Uterus (tissue), 2 donors: ENCODE measurements around the gene BRAF.
"Not testable (repeated sequence)": the region's sequence is repeated elsewhere in the genome, so short reads cannot be mapped to it uniquely, and the experiment has no call there.

Source experiments
- POLR2A ChIP-seq, 2 donors: fragments of 450-650 bp; IDR thresholded peaks; one replicate each; pipeline ENCODE4 v1.6.1; 2016; ENCODE audit warnings: antibody characterized with exemption in 2 of 2, mild to moderate bottlenecking in 1 of 2, moderate library complexity in 1 of 2
- TF ChIP-seq, protein P1 (sequence below), 4 experiments: fragments of 200-600 bp in 2 of 4; fragments of 450-650 bp in 2 of 4; sonication (generic) in 2 of 4; IDR thresholded peaks; one replicate each; pipeline ENCODE4 v1.5.1; 2016 to 2019; ENCODE audit warnings: antibody characterized with exemption in 4 of 4, mild to moderate bottlenecking in 2 of 4, moderate library complexity in 1 of 4

DNA sequence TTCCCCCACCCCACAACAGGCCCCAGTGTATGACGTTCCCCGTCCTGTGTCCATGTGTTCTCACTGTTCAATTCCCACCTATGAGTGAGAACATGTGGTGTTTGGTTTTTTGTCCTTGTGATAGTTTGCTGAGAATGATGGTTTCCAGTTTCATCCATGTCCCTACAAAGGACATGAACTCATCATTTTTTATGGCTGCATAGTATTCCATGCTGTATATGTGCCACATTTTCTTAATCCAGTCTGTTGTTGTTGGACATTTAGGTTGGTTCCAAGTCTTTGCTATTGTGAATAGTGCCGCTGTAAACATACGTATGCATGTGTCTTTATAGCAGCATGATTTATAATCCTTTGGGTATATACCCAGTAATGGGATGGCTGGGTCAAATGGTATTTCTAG lies 216.0 kb downstream of the BRAF start:
- not testable (repeated sequence) for TF ChIP-seq POLR2A (IDR thresholded peaks at IDR 0.05)
- TF ChIP-seq, protein P1, sequence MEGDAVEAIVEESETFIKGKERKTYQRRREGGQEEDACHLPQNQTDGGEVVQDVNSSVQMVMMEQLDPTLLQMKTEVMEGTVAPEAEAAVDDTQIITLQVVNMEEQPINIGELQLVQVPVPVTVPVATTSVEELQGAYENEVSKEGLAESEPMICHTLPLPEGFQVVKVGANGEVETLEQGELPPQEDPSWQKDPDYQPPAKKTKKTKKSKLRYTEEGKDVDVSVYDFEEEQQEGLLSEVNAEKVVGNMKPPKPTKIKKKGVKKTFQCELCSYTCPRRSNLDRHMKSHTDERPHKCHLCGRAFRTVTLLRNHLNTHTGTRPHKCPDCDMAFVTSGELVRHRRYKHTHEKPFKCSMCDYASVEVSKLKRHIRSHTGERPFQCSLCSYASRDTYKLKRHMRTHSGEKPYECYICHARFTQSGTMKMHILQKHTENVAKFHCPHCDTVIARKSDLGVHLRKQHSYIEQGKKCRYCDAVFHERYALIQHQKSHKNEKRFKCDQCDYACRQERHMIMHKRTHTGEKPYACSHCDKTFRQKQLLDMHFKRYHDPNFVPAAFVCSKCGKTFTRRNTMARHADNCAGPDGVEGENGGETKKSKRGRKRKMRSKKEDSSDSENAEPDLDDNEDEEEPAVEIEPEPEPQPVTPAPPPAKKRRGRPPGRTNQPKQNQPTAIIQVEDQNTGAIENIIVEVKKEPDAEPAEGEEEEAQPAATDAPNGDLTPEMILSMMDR (IDR thresholded peaks at IDR 0.05) = not testable (repeated sequence)
